Skeletal muscle satellite cell (primary cell): ENCODE results near the gene CAMK1D.
"Not testable (repeated sequence)": the region's sequence is repeated elsewhere in the genome, so short reads cannot be mapped to it uniquely, and the experiment has no call there.

Experiments used
- H3K27me3 ChIP-seq: 2 replicates; pipeline ENCODE4 v1.7.0; 2013; ENCODE audit warnings: low read length; ENCODE audit not compliant: control insufficient read depth, insufficient read depth
- H3K36me3 ChIP-seq: 2 replicates; pipeline ENCODE4 v1.7.0; 2013; ENCODE audit warnings: mild to moderate bottlenecking, control low read depth, low read length; ENCODE audit not compliant: insufficient read depth
- H3K4me1 ChIP-seq: 2 replicates; pipeline ENCODE4 v1.7.0; 2013; ENCODE audit warnings: low read length; ENCODE audit not compliant: control insufficient read depth, insufficient read depth
- H3K4me2 ChIP-seq: 2 replicates; pipeline ENCODE4 v1.7.0; 2013; ENCODE audit warnings: mild to moderate bottlenecking, low read length
- H3K4me3 ChIP-seq: 2 replicates; pipeline ENCODE4 v1.7.0; 2013; ENCODE audit warnings: low read length
- H3K9ac ChIP-seq: 2 replicates; pipeline ENCODE4 v1.7.0; 2013; ENCODE audit warnings: mild to moderate bottlenecking, low read depth, low read length, moderate library complexity
- H3K9me3 ChIP-seq: replicated peaks from 2 replicates; pipeline ENCODE4 v1.7.0; 2013; ENCODE audit warnings: mild to moderate bottlenecking, control low read depth, low read length

CAMK1D gene

GRCh38 chr10:12742771-12743170 lies 393.4 kb downstream of the CAMK1D start:
- peaks cover 25% of the 10 kb centered on the region for H3K27me3 ChIP-seq
- H3K36me3 ChIP-seq, result no peaks in the 10 kb centered on the region
- H3K9me3 ChIP-seq, result no peaks in the 10 kb centered on the region
- no peak overlapping the region for H3K9ac ChIP-seq
- H3K4me1 ChIP-seq, result no peaks in the 10 kb centered on the region
- no peak overlapping the region for H3K4me2 ChIP-seq
- H3K4me3 ChIP-seq, result no peak overlapping the region

- not testable (repeated sequence) for H3K9me3 ChIP-seq, H3K4me2 ChIP-seq, H3K9ac ChIP-seq, H3K4me3 ChIP-seq, H3K4me1 ChIP-seq, H3K36me3 ChIP-seq
- peaks cover 26% of the 10 kb centered on the region for H3K27me3 ChIP-seq
Observed at GRCh38 chr10:12743466-12743865, 394.1 kb downstream of the CAMK1D start.

GRCh38 chr10:12743941-12744340 lies 394.6 kb downstream of the CAMK1D start:
- Histone ChIP-seq H3K9me3 (no peaks in the 10 kb centered on the region), H3K36me3 (no peaks in the 10 kb centered on the region), H3K4me1 (no peaks in the 10 kb centered on the region), H3K9ac (no peak overlapping the region), H3K27me3 (peaks cover 26% of the 10 kb centered on the region), H3K4me2 (no peak overlapping the region), H3K4me3 (no peak overlapping the region)

DNA sequence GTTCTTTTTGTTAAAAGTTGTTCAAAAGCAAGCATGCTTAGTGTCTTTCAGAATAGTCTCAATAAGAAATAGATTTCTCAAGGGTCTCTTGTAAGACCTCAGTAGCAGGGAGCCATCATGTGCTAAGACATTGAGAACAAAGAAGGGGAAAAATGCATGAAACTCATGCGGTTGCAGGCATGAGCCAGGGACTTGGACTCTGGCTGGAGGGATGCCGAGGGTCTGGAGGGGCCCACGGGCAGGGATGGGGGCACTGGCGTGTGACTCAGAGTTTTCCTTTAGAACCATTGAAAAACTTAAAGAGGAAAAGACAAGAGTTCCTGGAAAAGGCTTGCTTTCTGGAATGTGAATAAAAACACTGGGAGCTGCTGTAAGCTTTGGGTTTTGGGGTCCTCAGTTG lies 398.8 kb downstream of the CAMK1D start:
- peaks cover 3% of the 10 kb centered on the region for H3K27me3 ChIP-seq
- no peaks in the 10 kb centered on the region for H3K4me1 ChIP-seq
- H3K9me3 ChIP-seq, result no peaks in the 10 kb centered on the region
- no peak overlapping the region for H3K4me3 ChIP-seq
- H3K4me2 ChIP-seq, result no peak overlapping the region
- no peaks in the 10 kb centered on the region for H3K36me3 ChIP-seq
- H3K9ac ChIP-seq, result no peak overlapping the region

- no peaks in the 10 kb centered on the region for H3K4me1 ChIP-seq
- H3K4me3 ChIP-seq, result no peak overlapping the region
- no peaks in the 10 kb centered on the region for H3K9me3 ChIP-seq
- peaks cover 3% of the 10 kb centered on the region for H3K27me3 ChIP-seq
- H3K36me3 ChIP-seq, result no peaks in the 10 kb centered on the region
- no peak overlapping the region for H3K9ac ChIP-seq
- H3K4me2 ChIP-seq, result no peak overlapping the region
Observed at GRCh38 chr10:12749760-12750478, 400.6 kb downstream of the CAMK1D start.

DNA sequence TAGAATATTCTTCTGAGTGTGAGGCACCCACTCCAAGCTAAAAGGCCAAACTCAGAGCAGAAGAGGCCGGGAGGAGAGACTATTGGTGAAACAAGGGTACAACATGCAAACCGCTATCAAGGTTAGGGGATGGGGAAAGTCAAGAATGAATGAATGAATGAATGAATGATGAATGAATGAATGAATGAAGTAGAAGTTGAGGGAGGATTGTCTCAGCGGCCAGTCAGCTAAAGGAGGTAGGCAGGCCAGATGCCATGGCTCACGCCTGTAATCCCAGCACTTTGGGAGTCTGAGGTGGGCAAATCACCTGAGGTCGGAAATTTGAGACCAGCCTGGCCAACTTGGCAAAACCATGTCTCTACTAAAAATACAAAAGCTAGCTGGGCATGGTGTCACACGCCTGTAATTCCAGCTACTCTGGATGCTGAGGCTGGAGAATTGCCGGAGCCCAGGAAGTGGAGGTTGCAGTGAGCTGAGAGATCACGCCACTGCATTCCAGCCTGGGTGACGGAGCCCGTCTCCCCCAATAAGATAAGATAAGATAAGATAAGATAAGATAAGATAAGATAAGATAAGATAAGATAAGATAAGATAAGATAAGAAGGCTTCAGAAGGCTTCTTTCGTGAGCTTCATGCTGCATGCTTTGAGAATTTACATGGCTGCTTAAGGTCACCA lies 401.3 kb downstream of the CAMK1D start:
- no peaks in the 10 kb centered on the region for H3K36me3 ChIP-seq
- H3K9me3 ChIP-seq, result no peaks in the 10 kb centered on the region
- H3K27me3 ChIP-seq, result peaks cover 3% of the 10 kb centered on the region
- H3K4me1 ChIP-seq, result no peaks in the 10 kb centered on the region
- H3K9ac ChIP-seq, result no peak overlapping the region
- H3K4me2 ChIP-seq, result no peak overlapping the region
- no peak overlapping the region for H3K4me3 ChIP-seq

- Histone ChIP-seq H3K4me3 (no peak overlapping the region), H3K27me3 (no peaks in the 10 kb centered on the region), H3K36me3 (no peaks in the 10 kb centered on the region), H3K4me2 (no peak overlapping the region), H3K9ac (no peak overlapping the region), H3K4me1 (no peaks in the 10 kb centered on the region), H3K9me3 (no peaks in the 10 kb centered on the region)
Observed at GRCh38 chr10:12755075-12755474, 405.7 kb downstream of the CAMK1D start.

GRCh38 chr10:12757351-12757750 lies 408.0 kb downstream of the CAMK1D start:
- Histone ChIP-seq H3K9me3 (no peaks in the 10 kb centered on the region), H3K9ac (no peak overlapping the region), H3K27me3 (no peaks in the 10 kb centered on the region), H3K4me2 (no peak overlapping the region), H3K36me3 (no peaks in the 10 kb centered on the region), H3K4me1 (no peaks in the 10 kb centered on the region), H3K4me3 (no peak overlapping the region)

GRCh38 chr10:12758271-12758670 lies 408.9 kb downstream of the CAMK1D start:
- H3K4me2 ChIP-seq, result no peak overlapping the region
- no peaks in the 10 kb centered on the region for H3K4me1 ChIP-seq
- H3K4me3 ChIP-seq, result no peak overlapping the region
- H3K9me3 ChIP-seq, result no peaks in the 10 kb centered on the region
- no peaks in the 10 kb centered on the region for H3K36me3 ChIP-seq
- no peaks in the 10 kb centered on the region for H3K27me3 ChIP-seq
- no peak overlapping the region for H3K9ac ChIP-seq

- Histone ChIP-seq H3K4me1 (no peaks in the 10 kb centered on the region), H3K4me2 (no peak overlapping the region), H3K36me3 (no peaks in the 10 kb centered on the region), H3K9me3 (no peaks in the 10 kb centered on the region), H3K4me3 (no peak overlapping the region), H3K9ac (no peak overlapping the region), H3K27me3 (no peaks in the 10 kb centered on the region)
Observed at GRCh38 chr10:12766223-12766622, 416.9 kb downstream of the CAMK1D start.

DNA sequence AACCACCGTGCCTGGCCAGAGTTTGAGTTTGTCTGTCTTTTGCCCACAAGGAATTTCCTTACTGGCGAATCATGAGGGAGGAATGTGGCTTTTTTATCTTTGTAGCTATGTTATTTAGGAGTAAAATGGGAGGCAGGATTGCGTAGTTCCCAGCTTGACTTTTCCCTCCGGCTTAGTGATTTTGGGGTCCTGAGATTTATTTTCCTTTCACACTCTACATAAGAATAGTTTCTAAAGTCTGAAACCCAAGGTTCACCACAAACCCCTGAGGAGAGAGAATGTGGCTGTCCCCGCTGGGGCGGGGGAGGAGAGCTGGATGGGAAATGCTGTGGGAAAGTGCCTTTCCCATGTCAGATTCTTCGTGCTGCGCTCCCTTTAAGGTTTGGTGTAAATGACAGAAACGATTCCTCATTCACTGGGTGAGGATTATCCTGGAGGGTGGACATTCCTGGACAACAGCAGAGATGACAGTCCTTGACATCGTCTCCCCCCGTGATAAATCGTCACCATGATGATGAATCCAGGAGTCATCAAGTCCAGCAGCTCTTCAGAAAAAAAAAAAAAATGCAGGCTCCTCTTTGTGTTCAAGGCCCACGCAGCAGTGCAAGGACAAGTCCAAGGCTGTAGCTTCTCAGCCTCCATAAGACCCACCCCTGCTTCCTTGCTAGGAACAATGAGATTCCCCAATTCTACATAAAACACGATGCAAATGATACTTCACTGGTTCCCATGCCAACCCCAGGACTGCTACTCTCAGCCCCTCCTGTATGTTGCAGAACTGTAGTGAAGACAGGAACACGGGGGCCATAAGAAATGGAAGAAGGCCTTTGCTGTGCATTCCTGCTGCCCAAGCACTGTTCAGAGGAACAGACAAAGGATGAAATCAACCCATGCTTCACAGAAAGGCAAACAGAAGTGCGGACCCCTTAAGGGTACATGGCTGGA lies 419.1 kb downstream of the CAMK1D start:
- Histone ChIP-seq H3K4me3 (no peak overlapping the region), H3K27me3 (peaks cover 2% of the 10 kb centered on the region), H3K36me3 (no peaks in the 10 kb centered on the region), H3K9ac (no peak overlapping the region), H3K4me2 (no peak overlapping the region), H3K9me3 (no peaks in the 10 kb centered on the region), H3K4me1 (no peaks in the 10 kb centered on the region)
